Stimulated activated CD4-positive, alpha-beta T cell treated with anti-CD3 and anti-CD28 coated beads, Interleukin-15, amount 100 ng/mL, for 24 hours (primary cell): ENCODE results near the gene CDT1.

Experiments used
- DNase-seq: peaks from one replicate; pipeline ENCODE4 v3.0.0-alpha.2; 2020

The CDT1 gene

GRCh38 chr16:88840600-88841215 is 37.1 kb downstream of the CDT1 start:
- DNase-seq: no peak

- no peak for DNase-seq
Observed at GRCh38 chr16:88841521-88842307, 38.1 kb downstream of the CDT1 start.

GRCh38 chr16:88842308-88842756 is 38.7 kb downstream of the CDT1 start:
- no peak for DNase-seq

GRCh38 chr16:88842806-88843205 is 39.2 kb downstream of the CDT1 start:
- DNase-seq: no peak

GRCh38 chr16:88843256-88843655 is 39.7 kb downstream of the CDT1 start:
- DNase-seq: no peak

GRCh38 chr16:88844419-88845036 is 40.9 kb downstream of the CDT1 start:
- DNase-seq: no peak

GRCh38 chr16:88846088-88846487 is 42.5 kb downstream of the CDT1 start:
- no peak for DNase-seq

- no peak for DNase-seq
Observed at GRCh38 chr16:88847654-88848053, 44.1 kb downstream of the CDT1 start.

GRCh38 chr16:88848557-88848956 is 45.0 kb downstream of the CDT1 start:
- DNase-seq: no peak

GRCh38 chr16:88850531-88851199 is 47.1 kb downstream of the CDT1 start:
- no peak for DNase-seq

- no peak for DNase-seq
Observed at GRCh38 chr16:88851616-88852015, 48.0 kb downstream of the CDT1 start.

GRCh38 chr16:88853325-88853941 is 49.8 kb downstream of the CDT1 start:
- no peak for DNase-seq

- DNase-seq: no peak
Observed at GRCh38 chr16:88854306-88855111, 50.9 kb downstream of the CDT1 start.

- DNase-seq: no peak
Observed at GRCh38 chr16:88855176-88855575, 51.6 kb downstream of the CDT1 start.

- no peak for DNase-seq
Observed at GRCh38 chr16:88855736-88856121, 52.1 kb downstream of the CDT1 start.

GRCh38 chr16:88856122-88856827 is 52.7 kb downstream of the CDT1 start:
- peak; percentile 26 for DNase-seq

- peak; percentile 100 for DNase-seq
Observed at GRCh38 chr16:88856828-88857727, 53.5 kb downstream of the CDT1 start, which contains the start of the genes GALNS and TRAPPC2L. Gene GALNS, minus strand, starts transcription at chr16:88856947. Its CDS starts 70 bp downstream, at chr16:88856877. Gene TRAPPC2L, plus strand, starts transcription at chr16:88857127. Its CDS starts 24 bp downstream, at chr16:88857151.

GRCh38 chr16:88857728-88858339 is 54.2 kb downstream of the CDT1 start:
- DNase-seq: peak; percentile 87
